T47D (cell line): Measurements from ENCODE around the gene NECTIN3.

Source experiments
- DNase-seq, 2 experiments: peaks; one replicate each; pipeline versions ENCODE4 v3.0.0 to v3.0.0-alpha.2; 2011 to 2012; ENCODE audit warnings: low read depth in 1 of 2, low spot score in 1 of 2
- JUND ChIP-seq: IDR thresholded peaks from 2 replicates; pipeline ENCODE4 v1.6.1; 2012; ENCODE audit warnings: low read depth
- in situ Hi-C: cut with HindIII; loops from 2 replicates; pipeline ENCODE4 v1.10.0; 2016; ENCODE audit warnings: low sequenced_read_pairs, low pct_unique_long_range_greater_than_20kb

NECTIN3 gene

DNA sequence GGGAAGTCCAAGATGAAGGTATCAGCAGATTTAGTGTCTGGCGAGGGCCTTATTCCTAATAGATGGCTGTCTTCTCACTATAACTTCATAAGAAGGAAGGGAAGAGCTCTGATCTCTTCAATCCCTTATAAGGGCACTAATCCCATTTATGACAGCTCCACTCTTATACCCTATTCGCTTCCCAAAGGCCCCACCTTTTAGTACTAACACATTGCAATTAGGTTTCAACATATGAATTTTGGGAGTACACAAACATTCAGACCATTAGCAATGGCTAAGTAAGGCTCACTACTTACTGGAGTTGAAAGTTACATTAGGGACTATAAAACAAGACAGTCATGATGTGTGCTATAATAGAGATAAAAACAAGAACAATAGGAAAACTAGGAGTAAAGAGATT, 118.9 kb downstream of the NECTIN3 start:
- DNase-seq = no peak
- in situ Hi-C loops = no loop called here
- TF ChIP-seq JUND = no peak

DNA sequence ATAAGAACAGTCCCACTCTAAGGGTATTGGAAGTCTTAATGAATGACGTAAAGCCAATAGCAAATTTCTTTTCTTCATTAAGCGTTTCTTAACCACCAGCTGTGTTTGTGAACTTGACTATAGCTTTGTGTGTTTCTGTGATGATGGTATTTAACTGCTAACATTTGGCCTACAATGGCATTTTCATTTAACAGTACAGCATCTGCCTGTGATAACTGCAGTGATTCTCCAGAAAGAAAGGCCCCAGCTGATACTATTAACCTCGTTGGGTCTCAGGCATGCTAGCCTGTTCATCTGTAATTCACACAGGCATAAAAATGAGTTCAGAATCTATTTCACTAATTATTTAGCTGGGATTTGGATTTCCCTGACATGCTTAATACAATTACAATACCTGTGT, 121.9 kb downstream of the NECTIN3 start:
- in situ Hi-C loops = no loop called here
- no peak for DNase-seq
- no peak for TF ChIP-seq JUND

DNA sequence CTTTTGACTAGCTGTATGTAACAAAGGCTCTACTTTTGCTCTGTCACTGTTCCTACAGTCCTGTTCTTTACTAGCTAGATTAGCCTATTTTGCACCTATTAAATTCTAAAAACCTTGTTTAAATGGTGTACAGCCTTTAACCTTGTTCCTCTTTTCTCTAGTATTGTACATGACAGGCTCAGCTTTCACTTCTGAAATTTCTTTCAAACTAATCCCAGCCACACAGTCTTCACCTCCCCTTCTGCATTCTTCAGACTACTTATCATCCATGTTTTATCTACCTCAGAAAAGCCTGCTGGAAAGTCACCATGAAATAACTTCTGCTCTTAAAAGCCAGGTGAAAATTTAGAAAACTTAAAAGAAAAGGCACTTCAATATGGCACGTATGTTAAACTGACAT, 122.4 kb downstream of the NECTIN3 start:
- in situ Hi-C loops = no loop called here
- no peak for TF ChIP-seq JUND
- DNase-seq = no peak

DNA sequence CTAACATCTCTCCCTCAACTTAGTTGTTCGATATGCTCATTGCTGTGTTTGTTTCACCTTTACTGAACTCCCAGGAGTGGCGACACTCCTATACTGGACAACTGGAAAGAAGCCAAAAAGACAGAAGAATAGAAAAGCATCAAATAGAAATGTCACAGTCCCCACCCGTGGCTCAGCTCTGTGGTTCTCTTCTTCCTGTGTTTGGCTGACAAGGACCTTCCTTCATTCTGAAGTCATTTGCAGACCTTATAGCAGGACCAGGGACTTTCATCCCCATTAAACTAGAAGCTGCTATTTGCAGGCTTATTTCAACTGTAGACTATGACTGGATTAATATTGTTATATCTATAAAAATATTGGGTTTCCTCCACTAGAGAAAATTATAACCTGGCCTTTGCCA, 125.9 kb downstream of the NECTIN3 start:
- in situ Hi-C loops = no loop called here
- TF ChIP-seq JUND = no peak
- no peak for DNase-seq

DNA sequence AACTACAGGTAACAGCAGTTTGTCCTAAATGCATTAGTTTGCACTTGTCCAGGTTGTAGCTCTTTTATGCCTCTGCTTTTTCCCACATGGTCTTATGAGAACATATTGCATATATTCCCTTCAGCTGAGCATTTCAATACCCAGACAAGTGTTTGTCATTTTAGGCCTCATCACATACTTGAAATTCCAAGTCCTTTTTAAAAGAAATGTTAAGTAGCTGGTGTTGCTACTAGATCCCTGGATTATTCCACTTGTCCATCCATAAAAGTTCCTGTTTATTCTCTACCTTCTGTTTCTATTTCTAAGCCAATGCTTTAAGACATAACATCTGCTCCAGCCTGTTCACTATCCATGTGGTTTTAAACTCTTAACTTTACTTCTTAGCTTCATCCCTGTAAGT, 128.4 kb downstream of the NECTIN3 start:
- no peak for DNase-seq
- in situ Hi-C loops = no loop called here
- TF ChIP-seq JUND = no peak

DNA sequence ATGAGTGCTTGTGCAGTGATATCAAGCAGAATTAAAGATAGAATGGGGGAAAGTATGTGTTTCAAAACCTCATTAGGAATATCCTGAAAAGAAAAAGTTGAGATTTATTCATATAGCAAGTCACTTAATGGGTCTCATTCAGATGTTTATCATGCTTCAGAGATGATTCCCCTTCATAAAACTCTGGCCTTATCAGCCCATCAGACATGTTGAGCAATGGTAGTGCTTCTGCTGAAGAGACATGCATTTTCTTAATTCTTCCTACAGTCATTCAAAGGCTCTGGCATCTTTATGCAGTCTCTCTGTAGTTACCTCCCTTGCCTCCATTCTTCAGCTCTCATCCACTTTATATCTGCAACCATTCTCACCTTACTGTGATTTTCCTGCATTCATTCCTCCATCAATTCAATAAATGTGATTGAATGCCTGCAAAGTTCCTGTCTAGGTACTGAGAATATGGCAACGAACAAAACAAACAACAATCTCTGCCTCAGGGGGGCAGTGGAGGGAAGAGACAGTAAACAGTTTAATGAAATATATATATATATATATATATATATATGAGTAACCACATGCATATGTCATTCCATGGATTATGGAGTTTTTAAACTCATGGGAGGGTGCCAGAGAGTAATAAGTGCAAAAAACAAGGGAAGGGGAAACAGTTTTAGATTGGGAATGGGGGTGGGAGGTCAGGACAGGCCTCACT, 138.5 kb downstream of the NECTIN3 start:
- in situ Hi-C loops = no loop called here
- no peak for DNase-seq

DNA sequence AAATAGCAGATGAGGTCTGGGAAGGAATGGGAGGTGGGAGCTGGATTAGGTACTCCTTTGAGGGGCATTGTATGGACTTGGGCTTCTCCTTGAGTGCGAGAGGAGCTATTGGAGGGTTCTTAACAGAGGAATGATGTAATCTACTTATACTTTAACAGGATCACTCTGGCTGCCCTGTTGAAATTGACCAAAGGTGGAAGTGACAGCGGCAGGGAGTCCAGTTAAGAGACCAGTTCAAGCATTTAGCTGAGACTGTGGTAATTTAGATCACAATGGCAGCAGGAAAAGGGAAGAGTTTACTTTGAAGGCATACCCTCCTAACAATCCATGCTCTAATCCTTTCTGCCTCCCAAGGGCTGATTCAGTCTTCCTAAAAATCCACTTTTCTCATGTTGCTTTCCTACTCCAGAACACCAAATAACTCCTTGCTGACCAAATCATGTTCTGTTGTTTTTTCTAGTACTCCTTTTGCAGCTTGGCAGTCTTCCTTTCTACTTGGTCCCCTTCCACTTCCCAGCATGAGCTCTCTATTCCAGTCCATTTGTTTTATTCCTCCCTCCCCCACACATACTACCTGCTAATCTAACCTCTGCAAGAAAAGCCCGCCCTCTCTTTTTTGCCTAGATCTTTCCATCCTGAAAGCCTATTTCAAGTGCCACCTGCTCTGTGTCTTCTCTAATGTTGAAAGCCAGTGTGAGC, 139.4 kb downstream of the NECTIN3 start:
- in situ Hi-C loops = no loop called here
- DNase-seq = no peak
- no peak for TF ChIP-seq JUND

More for the DNA sequence above, 138.5 kb downstream of the NECTIN3 start:
- no peak for TF ChIP-seq JUND

DNA sequence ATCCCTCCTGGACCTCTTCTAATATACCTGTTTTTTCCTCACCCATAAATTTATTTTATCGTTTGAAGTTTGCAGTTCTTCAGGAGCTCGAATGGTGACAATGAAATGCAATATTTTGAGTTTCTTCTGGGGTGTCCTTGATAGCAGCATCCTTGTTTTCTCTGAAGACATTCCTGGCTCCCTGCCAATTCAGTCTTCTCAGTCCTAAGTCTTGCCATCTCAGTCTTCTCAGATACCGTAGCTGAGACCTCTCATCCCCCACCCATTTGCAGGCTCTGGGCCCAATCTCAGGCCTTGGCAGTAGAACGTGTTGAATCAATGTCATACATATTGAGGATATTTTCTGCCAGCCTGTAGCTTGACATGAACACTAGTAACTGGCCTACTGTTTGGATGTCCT, 140.9 kb downstream of the NECTIN3 start:
- in situ Hi-C loops = no loop called here
- TF ChIP-seq JUND = no peak
- DNase-seq = no peak

DNA sequence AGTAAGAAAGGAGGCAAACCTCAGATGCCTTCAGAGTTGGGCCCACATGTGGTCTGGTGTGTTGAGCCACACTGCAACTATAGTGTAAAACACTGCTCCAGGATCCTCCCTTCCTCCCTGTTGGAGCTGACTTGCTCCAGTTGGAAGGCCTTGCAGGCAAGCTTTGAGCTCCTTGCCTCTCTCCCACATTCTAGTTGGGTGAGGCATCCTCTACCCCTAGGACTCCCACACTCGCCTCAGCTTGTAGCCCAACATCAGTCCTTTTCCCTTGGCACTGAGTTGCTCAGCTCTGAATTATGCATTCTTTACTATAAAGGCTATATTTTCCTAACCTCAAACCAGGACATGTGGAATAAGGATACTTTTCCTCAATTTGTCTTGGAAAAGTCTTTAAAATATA, 143.9 kb downstream of the NECTIN3 start:
- DNase-seq = no peak
- in situ Hi-C loops = no loop called here
- no peak for TF ChIP-seq JUND

DNA sequence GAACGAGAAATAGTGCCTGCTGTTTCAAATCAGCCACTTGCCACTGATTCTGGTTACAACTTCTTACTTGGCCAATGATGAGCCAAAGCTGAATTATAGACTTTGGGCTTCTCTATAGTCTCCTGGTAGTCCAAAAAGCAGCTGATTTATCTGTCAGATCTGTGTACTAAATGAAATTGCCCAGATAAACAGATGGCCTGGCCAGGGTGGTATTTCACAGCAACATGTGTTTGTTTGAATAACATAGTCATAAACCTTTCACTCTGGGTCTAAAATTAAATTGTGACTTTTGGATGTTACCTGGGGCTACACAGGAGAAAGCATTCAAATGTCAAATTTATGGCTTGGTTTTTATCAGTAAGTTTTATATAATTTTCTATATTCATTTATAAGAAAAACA, 147.0 kb downstream of the NECTIN3 start:
- no peak for DNase-seq
- in situ Hi-C loops = no loop called here

DNA sequence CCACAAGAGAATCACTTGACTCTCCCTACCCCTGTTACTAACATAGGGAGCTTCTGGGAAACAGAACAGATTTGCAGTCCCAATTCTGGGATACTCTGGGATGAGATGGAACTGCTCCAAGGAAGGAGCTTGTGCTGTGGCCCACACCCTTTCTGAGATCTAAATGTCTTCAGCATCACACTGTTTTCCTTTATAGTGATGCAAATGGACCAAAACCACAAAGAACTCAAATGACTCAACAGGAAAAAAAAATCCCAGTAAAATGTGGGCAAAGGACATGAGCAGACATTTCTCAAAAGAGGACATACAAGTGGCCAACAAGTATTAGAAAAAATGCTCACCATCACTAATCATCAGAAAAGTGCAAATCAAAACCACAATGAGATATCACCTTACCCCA, 155.6 kb downstream of the NECTIN3 start:
- TF ChIP-seq JUND = no peak
- in situ Hi-C loops = no loop called here
- no peak for DNase-seq

More for the DNA sequence above, 147.0 kb downstream of the NECTIN3 start:
- TF ChIP-seq JUND = no peak

DNA sequence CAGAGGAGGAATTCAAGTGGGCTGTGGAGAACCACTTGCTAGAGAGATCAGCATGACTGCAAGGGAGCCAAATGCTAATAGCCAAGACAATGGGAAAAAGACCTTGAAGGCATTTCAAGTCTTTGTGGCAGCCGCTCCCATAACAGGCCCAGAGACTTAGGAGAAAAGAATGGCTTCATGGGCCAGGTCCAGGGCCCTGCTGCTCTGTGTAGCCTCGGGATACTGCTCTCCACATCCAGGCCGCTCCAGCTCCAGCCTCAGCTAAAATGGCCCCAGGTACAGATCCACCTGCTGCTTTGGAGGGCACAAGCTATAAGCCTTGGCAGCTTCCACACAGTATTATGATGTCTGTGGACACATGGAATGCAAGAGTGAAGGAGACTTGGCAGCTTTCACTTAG, 157.7 kb downstream of the NECTIN3 start:
- TF ChIP-seq JUND = no peak
- in situ Hi-C loops = no loop called here
- DNase-seq = no peak

DNA sequence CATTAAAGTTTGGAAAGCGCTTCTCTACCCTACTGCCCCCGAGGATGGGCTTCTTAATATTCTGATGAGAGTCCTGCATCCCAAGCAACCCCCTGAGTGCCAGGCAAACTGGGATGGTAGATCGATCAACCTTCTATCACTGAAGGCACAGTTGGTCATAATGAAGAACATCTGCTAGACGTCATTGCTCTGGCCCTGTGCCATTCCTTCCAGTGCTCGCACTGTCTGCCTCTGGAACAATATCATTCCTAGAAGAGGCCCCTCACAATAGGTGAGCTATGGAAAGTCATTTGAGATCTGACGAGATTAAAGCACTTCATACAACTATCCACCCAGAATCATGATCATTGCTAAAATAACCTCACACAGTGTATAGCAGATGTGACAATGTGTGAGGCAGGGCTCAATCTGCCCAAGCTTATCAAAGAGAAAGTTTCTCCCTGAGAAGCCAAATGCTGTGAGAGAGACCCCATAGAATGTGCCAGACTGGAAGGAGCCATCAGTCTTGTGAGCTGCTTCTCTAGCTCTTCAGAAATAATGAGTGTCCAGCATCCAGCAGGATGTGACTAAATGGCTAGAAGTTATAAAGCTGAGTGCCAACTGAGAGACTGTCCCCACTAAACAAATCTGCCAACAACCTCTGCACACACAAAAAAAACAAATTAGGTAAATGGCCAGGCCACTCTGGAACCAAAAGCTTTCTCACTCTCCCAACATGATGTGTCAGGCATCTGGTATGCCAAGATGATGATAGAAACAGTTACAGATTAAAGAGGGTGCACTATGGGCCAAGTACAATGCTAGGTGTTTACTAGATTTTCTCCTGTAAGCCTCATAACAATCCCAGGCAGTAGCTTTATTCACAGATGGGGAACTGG, 165.5 kb downstream of the NECTIN3 start:
- in situ Hi-C loops = no loop called here
- DNase-seq = no peak
- TF ChIP-seq JUND = no peak
